Measurements from ENCODE around the gene TP63. TPM values are rescaled to one million over a fixed set of nuclear protein-coding genes. Genes with fewer than 3 reads are reported as not detected.

Gene TP63
- total RNA-seq, 1 experiment from 2014 or later, result 3.6 TPM

DNA sequence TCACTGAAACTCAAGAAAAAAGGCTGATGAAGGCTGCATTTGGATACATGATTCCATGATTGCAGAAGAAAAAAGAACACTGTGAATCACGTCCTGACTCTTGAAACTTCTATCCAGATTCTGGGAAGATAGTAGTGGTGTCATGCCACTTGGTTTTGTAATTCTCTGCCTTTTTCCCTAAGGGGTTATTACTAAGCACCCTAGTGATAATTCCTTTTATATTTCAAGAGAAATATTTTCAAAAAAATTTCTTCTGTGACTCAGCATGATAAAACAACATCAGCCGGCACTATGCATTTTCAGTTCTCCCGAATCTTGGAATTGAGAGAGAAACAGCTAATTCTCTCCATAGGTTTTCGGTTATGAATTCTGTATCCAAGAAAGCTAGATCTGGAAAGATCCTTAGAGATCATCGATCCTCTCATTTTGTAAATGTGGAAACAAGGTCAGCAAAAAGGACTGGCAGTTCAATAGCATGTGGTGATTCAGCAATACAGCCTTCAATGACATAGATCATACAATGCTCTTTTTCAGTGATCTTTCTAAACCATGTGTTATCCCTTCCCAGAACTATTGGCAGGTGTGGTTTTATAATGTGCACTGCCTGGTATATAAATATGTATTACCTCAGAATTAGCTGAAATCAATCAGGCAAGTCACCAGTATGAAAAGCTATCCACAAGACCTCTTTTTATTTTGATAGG, 42.6 kb upstream of the TP63 start:
- ChIA-PET POLR2A (ENCODE audit: unreplicated experiment) (interaction anchor here (0.5 to 0.7 kb wide), 2 partner anchors 360 to 488 kb away, joined by 3 to 4 read pairs; no protein-coding TSS in a partner anchor), CTCF (interaction anchor here (1.0 kb wide), 1 partner anchor 15 kb away, joined by 3 read pairs; no protein-coding TSS in a partner anchor)
- Histone ChIP-seq H3K27ac (peak overlapping the region; percentile 86), H3F3A (ENCODE audit: insufficient read depth, low read depth) (peaks cover 16% of the 10 kb centered on the region; the same call in 1 of the 2 replicates), H3K36me3 (ENCODE audit: low read depth) (peaks cover 4% of the 10 kb centered on the region; the same call in 1 of the 2 replicates), H3K4me2 (peak overlapping the region; percentile 61), H3K79me2 (ENCODE audit: low read depth) (no peaks in the 10 kb centered on the region), H3K9me3 (ENCODE audit: insufficient read depth, low read depth) (peaks cover 50% of the 10 kb centered on the region), H3K9me2 (ENCODE audit: insufficient read depth) (no peaks in the 10 kb centered on the region), H3K27me3 (ENCODE audit: insufficient read depth, low read depth) (no peaks in the 10 kb centered on the region), H4K20me1 (ENCODE audit: insufficient read depth) (no peaks in the 10 kb centered on the region), H3K4me3 (peak overlapping the region; percentile 5; the same call in 1 of the 2 replicates), H3K4me1 (replicated peaks; ENCODE audit: insufficient read depth) (peaks cover 25% of the 10 kb centered on the region), H2AFZ (peak overlapping the region; percentile 68; the same call in 1 of the 2 replicates)
- intact Hi-C loops (cut with micrococcal nuclease; ENCODE audit: unreplicated experiment), result loop anchor here (5.0 kb wide), 1 partner anchor 349 kb away; no protein-coding TSS in a partner anchor
- TF ChIP-seq, protein P1, sequence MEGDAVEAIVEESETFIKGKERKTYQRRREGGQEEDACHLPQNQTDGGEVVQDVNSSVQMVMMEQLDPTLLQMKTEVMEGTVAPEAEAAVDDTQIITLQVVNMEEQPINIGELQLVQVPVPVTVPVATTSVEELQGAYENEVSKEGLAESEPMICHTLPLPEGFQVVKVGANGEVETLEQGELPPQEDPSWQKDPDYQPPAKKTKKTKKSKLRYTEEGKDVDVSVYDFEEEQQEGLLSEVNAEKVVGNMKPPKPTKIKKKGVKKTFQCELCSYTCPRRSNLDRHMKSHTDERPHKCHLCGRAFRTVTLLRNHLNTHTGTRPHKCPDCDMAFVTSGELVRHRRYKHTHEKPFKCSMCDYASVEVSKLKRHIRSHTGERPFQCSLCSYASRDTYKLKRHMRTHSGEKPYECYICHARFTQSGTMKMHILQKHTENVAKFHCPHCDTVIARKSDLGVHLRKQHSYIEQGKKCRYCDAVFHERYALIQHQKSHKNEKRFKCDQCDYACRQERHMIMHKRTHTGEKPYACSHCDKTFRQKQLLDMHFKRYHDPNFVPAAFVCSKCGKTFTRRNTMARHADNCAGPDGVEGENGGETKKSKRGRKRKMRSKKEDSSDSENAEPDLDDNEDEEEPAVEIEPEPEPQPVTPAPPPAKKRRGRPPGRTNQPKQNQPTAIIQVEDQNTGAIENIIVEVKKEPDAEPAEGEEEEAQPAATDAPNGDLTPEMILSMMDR (conservative IDR thresholded peaks at IDR 0.05), result no peak
- TF ChIP-seq EZH2 (IDR thresholded peaks at IDR 0.05; ENCODE audit: low read depth), result no peak
- DNase-seq, result peak in 1 of 2 experiments; percentile 71
- no TSS peak for BruUV-seq (replicated peaks)

DNA sequence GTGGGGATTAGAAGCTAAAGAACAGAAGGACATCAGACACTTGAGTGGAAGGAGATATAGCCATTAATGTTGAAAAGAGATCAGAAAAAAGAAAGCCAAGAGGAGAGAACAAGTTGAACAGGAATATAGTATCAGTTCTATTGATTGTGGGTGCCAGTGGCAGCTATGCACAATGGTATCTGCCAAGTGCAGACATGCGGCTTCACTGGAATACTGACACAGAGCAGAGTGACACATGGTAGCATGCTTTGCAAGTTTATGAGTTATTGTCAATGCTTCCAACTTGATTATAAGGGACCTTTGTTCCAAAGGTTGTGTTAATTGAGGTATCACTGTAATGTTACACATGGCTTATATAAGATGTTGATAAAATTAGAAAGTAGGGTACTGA, 42.0 kb upstream of the TP63 start:
- ChIA-PET CTCF (interaction anchor here (1.0 kb wide), 1 partner anchor 15 kb away, joined by 3 read pairs; no protein-coding TSS in a partner anchor), POLR2A (ENCODE audit: unreplicated experiment) (no interaction called here)
- Histone ChIP-seq H3F3A (ENCODE audit: insufficient read depth, low read depth) (peaks cover 16% of the 10 kb centered on the region; the same call in 1 of the 2 replicates), H3K27me3 (ENCODE audit: insufficient read depth, low read depth) (no peaks in the 10 kb centered on the region), H4K20me1 (ENCODE audit: insufficient read depth) (no peaks in the 10 kb centered on the region), H2AFZ (peak overlapping the region; percentile 68; the same call in 1 of the 2 replicates), H3K9me3 (ENCODE audit: insufficient read depth, low read depth) (peaks cover 50% of the 10 kb centered on the region), H3K9me2 (ENCODE audit: insufficient read depth) (no peaks in the 10 kb centered on the region), H3K27ac (peak overlapping the region; percentile 86), H3K36me3 (ENCODE audit: low read depth) (peaks cover 4% of the 10 kb centered on the region; the same call in 1 of the 2 replicates), H3K4me3 (no peak overlapping the region), H3K4me2 (peak overlapping the region; percentile 61), H3K79me2 (ENCODE audit: low read depth) (no peaks in the 10 kb centered on the region), H3K4me1 (replicated peaks; ENCODE audit: insufficient read depth) (peaks cover 25% of the 10 kb centered on the region)
- TF ChIP-seq EZH2 (IDR thresholded peaks at IDR 0.05; ENCODE audit: low read depth), result no peak
- TF ChIP-seq, protein P1 (conservative IDR thresholded peaks at IDR 0.05), result no peak
- no TSS peak for BruUV-seq (replicated peaks)
- intact Hi-C loops (cut with micrococcal nuclease; ENCODE audit: unreplicated experiment), result loop anchor here (5.0 kb wide), 1 partner anchor 348 kb away; no protein-coding TSS in a partner anchor
- DNase-seq, result no peak

DNA sequence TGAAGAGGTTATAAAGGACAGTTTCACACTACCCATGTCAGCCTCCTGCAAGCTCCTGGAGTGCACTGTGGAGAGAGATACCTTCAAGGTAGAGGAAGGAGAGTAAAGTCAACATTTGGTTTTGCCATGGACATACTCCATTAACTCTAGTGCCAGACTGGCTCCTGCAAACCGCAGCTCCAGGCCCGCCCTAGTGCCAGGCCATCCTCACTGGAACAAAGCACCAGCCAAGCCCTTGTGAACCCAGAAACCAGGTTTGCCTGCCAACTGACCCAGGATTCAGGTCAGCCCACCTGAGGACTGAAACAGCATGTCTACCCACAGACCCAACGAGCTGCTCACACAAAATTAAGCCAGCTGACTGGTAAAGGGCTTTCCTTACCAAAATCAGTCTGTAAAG, 41.0 kb upstream of the TP63 start:
- ChIA-PET POLR2A (ENCODE audit: unreplicated experiment) (no interaction called here), CTCF (no interaction called here)
- BruUV-seq (replicated peaks), result no TSS peak
- H4K20me1 ChIP-seq (ENCODE audit: insufficient read depth), result no peaks in the 10 kb centered on the region
- no peak for DNase-seq
- intact Hi-C loops (cut with micrococcal nuclease; ENCODE audit: unreplicated experiment), result no loop called here
- no peaks in the 10 kb centered on the region for H3K79me2 ChIP-seq (ENCODE audit: low read depth)
- TF ChIP-seq EZH2 (IDR thresholded peaks at IDR 0.05; ENCODE audit: low read depth), result no peak
- TF ChIP-seq, protein P1 (conservative IDR thresholded peaks at IDR 0.05), result no peak
- no peak overlapping the region for H3K27ac ChIP-seq
- H3F3A ChIP-seq (ENCODE audit: insufficient read depth, low read depth), result peaks cover 16% of the 10 kb centered on the region; the same call in 1 of the 2 replicates
- peaks cover 50% of the 10 kb centered on the region for H3K9me3 ChIP-seq (ENCODE audit: insufficient read depth, low read depth)
- no peaks in the 10 kb centered on the region for H3K27me3 ChIP-seq (ENCODE audit: insufficient read depth, low read depth)
- H2AFZ ChIP-seq, result no peak overlapping the region
- no peaks in the 10 kb centered on the region for H3K9me2 ChIP-seq (ENCODE audit: insufficient read depth)
- H3K4me3 ChIP-seq, result no peak overlapping the region
- H3K4me1 ChIP-seq (replicated peaks; ENCODE audit: insufficient read depth), result peaks cover 25% of the 10 kb centered on the region
- H3K4me2 ChIP-seq, result no peak overlapping the region
- H3K36me3 ChIP-seq (ENCODE audit: low read depth), result peaks cover 4% of the 10 kb centered on the region; the same call in 1 of the 2 replicates

Measured in PC-9 (cell line).